Caco-2 (cell line): Measurements from ENCODE around the gene LIMS1. TPM values are rescaled to one million over a fixed set of nuclear protein-coding genes. Genes with fewer than 3 reads are reported as not detected.

Experiments used
- BruUV-seq: library from RNA; stranded (reverse); fragments of 400-500 nt; replicated peaks from 2 replicates; lab custom pipeline; 2021; lab: Mats Ljungman, UMichigan
- CTCF ChIA-PET: fragments of 300-600 bp; sonication (Branson Sonifier 250); formaldehyde crosslinking; loops from one replicate; lab custom pipeline; 2022; ENCODE audit warnings: antibody characterized with exemption; lab: Charles Lee
- POLR2A ChIA-PET: fragments of 300-600 bp; sonication (Branson Sonifier 250); formaldehyde crosslinking; loops from one replicate; lab custom pipeline; 2022; ENCODE audit warnings: antibody characterized with exemption; lab: Charles Lee
- DNase-seq, 2 experiments: peaks; one replicate each; pipeline versions ENCODE4 v3.0.0 to v3.0.0-alpha.2; 2020 to 2022
- H3K27me3 ChIP-seq: replicated peaks from 2 replicates; pipeline ENCODE4 v1.6.0; 2011; ENCODE audit warnings: low read length; ENCODE audit not compliant: control insufficient read depth, insufficient read depth
- H3K36me3 ChIP-seq: 2 replicates; pipeline ENCODE4 v1.5.1; 2011; ENCODE audit warnings: low read length; ENCODE audit not compliant: control insufficient read depth, insufficient read depth
- H3K4me1 ChIP-seq: fragments of 250-450 bp; sonication (Bioruptor Pico); 2 replicates; pipeline ENCODE4 v1.5.1; 2020; ENCODE audit warnings: mild to moderate bottlenecking
- H3K4me3 ChIP-seq: 2 replicates; pipeline ENCODE4 v1.5.1; 2011; ENCODE audit warnings: low read depth, mild to moderate bottlenecking, control low read depth, low read length
- H3K9me3 ChIP-seq: fragments of 250-450 bp; sonication (Bioruptor Pico); 2 replicates; pipeline ENCODE4 v1.5.1; 2020; ENCODE audit warnings: mild to moderate bottlenecking, moderate library complexity
- H3K27ac Mint-ChIP-seq: one replicate; pipeline ENCODE4 v1.8.0; 2022; ENCODE audit warnings: mixed read lengths; ENCODE audit not compliant: unreplicated experiment
- H3K27me3 Mint-ChIP-seq: one replicate; pipeline ENCODE4 v1.8.0; 2022; ENCODE audit warnings: mixed read lengths; ENCODE audit not compliant: insufficient read depth, unreplicated experiment
- H3K36me3 Mint-ChIP-seq: one replicate; pipeline ENCODE4 v1.8.0; 2022; ENCODE audit warnings: mild to moderate bottlenecking, mixed read lengths; ENCODE audit not compliant: insufficient read depth, unreplicated experiment
- H3K4me1 Mint-ChIP-seq: one replicate; pipeline ENCODE4 v1.8.0; 2022; ENCODE audit warnings: low read depth, mixed read lengths; ENCODE audit not compliant: unreplicated experiment
- H3K4me3 Mint-ChIP-seq: one replicate; pipeline ENCODE4 v1.8.0; 2022; ENCODE audit warnings: mild to moderate bottlenecking, moderate library complexity, mixed read lengths; ENCODE audit not compliant: unreplicated experiment
- H3K9me3 Mint-ChIP-seq: one replicate; pipeline ENCODE4 v1.8.0; 2022; ENCODE audit warnings: mixed read lengths; ENCODE audit not compliant: unreplicated experiment
- intact Hi-C: fragments of 100-400 bp; cut with micrococcal nuclease; formaldehyde crosslinking; loops from one replicate; pipeline ENCODE4 v1.10.0; 2022; ENCODE audit not compliant: unreplicated experiment
- total RNA-seq: library from RNA; stranded (reverse); gene quantifications from 2 replicates; pipeline ENCODE4 v1.2.3, GENCODE V29; 2022
- TF ChIP-seq, protein P1 (sequence below), 2 experiments: fragments of 200-600 bp in 1 of 2; IDR thresholded peaks; 1 replicate in 1 of 2; 2 replicates in 1 of 2; pipeline versions ENCODE4 v1.5.1 to v1.8.0; 2011 to 2022; ENCODE audit warnings: antibody characterized with exemption in 1 of 2, control low read depth in 1 of 2, inconsistent platforms in 1 of 2, low read depth in 1 of 2, low read length in 1 of 2, mild to moderate bottlenecking in 1 of 2, moderate library complexity in 1 of 2; ENCODE audit not compliant: insufficient read depth in 1 of 2, severe bottlenecking in 1 of 2, unreplicated experiment in 1 of 2

The LIMS1 gene
- total RNA-seq, 1 experiment from 2014 or later = 75.2 TPM

DNA sequence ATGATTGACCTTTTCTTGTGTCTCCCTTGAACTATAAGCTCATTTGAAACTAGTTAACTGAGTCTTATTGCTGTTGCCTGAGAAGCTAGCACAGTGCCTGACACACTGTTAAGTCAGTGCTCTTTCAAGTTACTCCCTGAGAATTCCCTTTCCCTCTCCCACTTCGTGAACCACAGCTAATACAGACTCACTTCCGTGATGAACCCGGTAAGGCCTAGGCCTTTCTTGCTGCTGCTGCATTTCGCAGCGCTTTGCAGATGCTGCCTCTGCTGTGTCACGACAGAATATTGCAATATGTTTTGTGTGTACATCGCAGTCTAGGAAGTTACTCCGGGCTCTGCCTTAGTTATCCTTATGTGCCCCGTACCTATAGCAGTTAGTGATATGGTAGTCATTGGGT lies 42.8 kb downstream of the LIMS1 start:
- TF ChIP-seq, protein P1, sequence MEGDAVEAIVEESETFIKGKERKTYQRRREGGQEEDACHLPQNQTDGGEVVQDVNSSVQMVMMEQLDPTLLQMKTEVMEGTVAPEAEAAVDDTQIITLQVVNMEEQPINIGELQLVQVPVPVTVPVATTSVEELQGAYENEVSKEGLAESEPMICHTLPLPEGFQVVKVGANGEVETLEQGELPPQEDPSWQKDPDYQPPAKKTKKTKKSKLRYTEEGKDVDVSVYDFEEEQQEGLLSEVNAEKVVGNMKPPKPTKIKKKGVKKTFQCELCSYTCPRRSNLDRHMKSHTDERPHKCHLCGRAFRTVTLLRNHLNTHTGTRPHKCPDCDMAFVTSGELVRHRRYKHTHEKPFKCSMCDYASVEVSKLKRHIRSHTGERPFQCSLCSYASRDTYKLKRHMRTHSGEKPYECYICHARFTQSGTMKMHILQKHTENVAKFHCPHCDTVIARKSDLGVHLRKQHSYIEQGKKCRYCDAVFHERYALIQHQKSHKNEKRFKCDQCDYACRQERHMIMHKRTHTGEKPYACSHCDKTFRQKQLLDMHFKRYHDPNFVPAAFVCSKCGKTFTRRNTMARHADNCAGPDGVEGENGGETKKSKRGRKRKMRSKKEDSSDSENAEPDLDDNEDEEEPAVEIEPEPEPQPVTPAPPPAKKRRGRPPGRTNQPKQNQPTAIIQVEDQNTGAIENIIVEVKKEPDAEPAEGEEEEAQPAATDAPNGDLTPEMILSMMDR (IDR thresholded peaks at IDR 0.05; ENCODE audit: insufficient read depth in 1 of 2, low read depth in 1 of 2, low read length in 1 of 2, severe bottlenecking in 1 of 2, unreplicated experiment in 1 of 2) = no peak
- Histone ChIP-seq H3K36me3 (no peaks in the 10 kb centered on the region), H3K9me3 (peaks cover 3% of the 10 kb centered on the region; the same call in 1 of the 2 replicates), H3K4me1 (peaks cover 31% of the 10 kb centered on the region), H3K4me3 (no peak overlapping the region), H3K27me3 (no peaks in the 10 kb centered on the region)
- H3K4me3 Mint-ChIP-seq = no peak overlapping the region
- intact Hi-C loops = no loop called here
- H3K36me3 Mint-ChIP-seq = no peaks in the 10 kb centered on the region
- H3K27me3 Mint-ChIP-seq = no peaks in the 10 kb centered on the region
- H3K9me3 Mint-ChIP-seq = no peaks in the 10 kb centered on the region
- CTCF ChIA-PET = interaction anchor here (1.2 kb wide), 1 partner anchor 59 kb away, joined by 4 read pairs; no protein-coding TSS in a partner anchor
- H3K27ac Mint-ChIP-seq = peak overlapping the region; percentile 37
- peaks cover 40% of the 10 kb centered on the region for H3K4me1 Mint-ChIP-seq
- no TSS peak for BruUV-seq
- POLR2A ChIA-PET = no interaction called here
- no peak for DNase-seq

DNA sequence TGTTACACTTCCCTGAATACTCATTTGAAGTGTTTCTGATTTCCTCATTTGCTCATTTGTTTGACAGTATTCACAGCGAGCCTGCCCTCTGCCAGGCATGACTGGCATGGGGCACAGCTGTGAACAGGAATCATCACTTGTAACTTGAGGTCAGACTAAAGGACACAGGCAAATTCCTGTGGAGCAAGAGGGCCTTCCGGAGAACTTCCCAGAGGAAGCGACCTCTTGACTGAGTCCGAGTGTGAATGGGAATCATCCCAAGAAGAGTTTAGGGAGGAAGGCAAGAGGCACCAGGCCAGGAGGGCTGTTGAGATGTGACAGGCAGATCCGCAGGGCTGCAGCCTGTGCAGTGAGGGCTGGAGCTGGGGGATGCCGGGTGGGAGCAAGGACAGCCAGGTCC lies 45.4 kb downstream of the LIMS1 start:
- Mint-ChIP-seq H3K4me3 (no peak overlapping the region), H3K36me3 (no peaks in the 10 kb centered on the region), H3K4me1 (peaks cover 26% of the 10 kb centered on the region), H3K27ac (no peak overlapping the region), H3K27me3 (no peaks in the 10 kb centered on the region), H3K9me3 (no peaks in the 10 kb centered on the region)
- no peak overlapping the region for H3K4me3 ChIP-seq
- no TSS peak for BruUV-seq
- ChIA-PET POLR2A (no interaction called here), CTCF (no interaction called here)
- DNase-seq = no peak
- no peaks in the 10 kb centered on the region for H3K36me3 ChIP-seq
- no peaks in the 10 kb centered on the region for H3K27me3 ChIP-seq
- peaks cover 3% of the 10 kb centered on the region; the same call in 1 of the 2 replicates for H3K9me3 ChIP-seq
- intact Hi-C loops = no loop called here
- H3K4me1 ChIP-seq = peaks cover 31% of the 10 kb centered on the region
- TF ChIP-seq, protein P1 (IDR thresholded peaks at IDR 0.05; ENCODE audit: insufficient read depth in 1 of 2, low read depth in 1 of 2, low read length in 1 of 2, severe bottlenecking in 1 of 2, unreplicated experiment in 1 of 2) = no peak

DNA sequence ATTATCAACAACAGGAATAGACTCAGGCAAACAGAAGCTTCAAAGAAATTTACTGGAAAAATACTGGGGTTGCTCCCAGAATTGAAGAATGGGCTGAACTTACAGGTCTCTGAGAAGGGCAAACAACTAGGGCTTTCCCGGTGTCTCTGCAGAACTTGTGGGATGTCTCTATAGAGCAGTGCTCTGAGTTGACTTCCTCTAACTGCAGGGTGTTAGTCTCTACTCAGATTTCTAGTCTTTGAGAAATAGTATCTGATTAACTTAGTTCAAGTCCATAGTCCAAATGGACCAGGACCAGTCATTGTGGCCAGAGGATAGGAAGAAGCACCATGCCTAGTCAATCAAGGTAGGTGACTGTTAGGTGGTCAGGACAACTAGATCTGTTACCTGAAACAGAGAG lies 45.8 kb downstream of the LIMS1 start:
- CTCF ChIA-PET = no interaction called here
- Histone ChIP-seq H3K9me3 (peaks cover 3% of the 10 kb centered on the region; the same call in 1 of the 2 replicates), H3K4me1 (peaks cover 28% of the 10 kb centered on the region), H3K36me3 (no peaks in the 10 kb centered on the region), H3K27me3 (no peaks in the 10 kb centered on the region), H3K4me3 (no peak overlapping the region)
- no peaks in the 10 kb centered on the region for H3K36me3 Mint-ChIP-seq
- no peaks in the 10 kb centered on the region for H3K9me3 Mint-ChIP-seq
- no peak for DNase-seq
- H3K27me3 Mint-ChIP-seq = no peaks in the 10 kb centered on the region
- no TSS peak for BruUV-seq
- no peak overlapping the region for H3K27ac Mint-ChIP-seq
- TF ChIP-seq, protein P1 (IDR thresholded peaks at IDR 0.05; ENCODE audit: insufficient read depth in 1 of 2, low read depth in 1 of 2, low read length in 1 of 2, severe bottlenecking in 1 of 2, unreplicated experiment in 1 of 2) = no peak
- H3K4me1 Mint-ChIP-seq = peaks cover 22% of the 10 kb centered on the region
- intact Hi-C loops = no loop called here
- no peak overlapping the region for H3K4me3 Mint-ChIP-seq
- POLR2A ChIA-PET = no interaction called here
